ENCODE results near the gene TLDC2.
"Not testable (repeated sequence)": the region's sequence is repeated elsewhere in the genome, so short reads cannot be mapped to it uniquely, and the experiment has no call there.

Gene TLDC2

GRCh38 chr20:36871640-36872570 lies 4.0 kb upstream of the TLDC2 start:
- DNase-seq, result no peak

GRCh38 chr20:36872852-36873251 lies 3.1 kb upstream of the TLDC2 start:
- DNase-seq, result no peak

GRCh38 chr20:36873498-36874189 lies 2.3 kb upstream of the TLDC2 start:
- no peak for DNase-seq

- not testable (repeated sequence) for DNase-seq
Observed at GRCh38 chr20:36875093-36875492, 845 bp upstream of the TLDC2 start.

- DNase-seq, result no peak
Observed at GRCh38 chr20:36876473-36876833, 515 bp downstream of the TLDC2 start.

- no peak for DNase-seq
Observed at GRCh38 chr20:36878941-36879340, 3.0 kb downstream of the TLDC2 start.

- DNase-seq, result no peak
Observed at GRCh38 chr20:36880741-36881250, 4.9 kb downstream of the TLDC2 start.

GRCh38 chr20:36881331-36881730 lies 5.4 kb downstream of the TLDC2 start:
- DNase-seq, result no peak

- no peak for DNase-seq
Observed at GRCh38 chr20:36881888-36882287, 6.0 kb downstream of the TLDC2 start.

- DNase-seq, result no peak
Observed at GRCh38 chr20:36883977-36884535, 8.1 kb downstream of the TLDC2 start.

- no peak for DNase-seq
Observed at GRCh38 chr20:36885356-36885755, 9.4 kb downstream of the TLDC2 start.

GRCh38 chr20:36886859-36887751 lies 11.2 kb downstream of the TLDC2 start:
- DNase-seq, result peak; percentile 71

- no peak for DNase-seq
Observed at GRCh38 chr20:36887752-36888090, 11.8 kb downstream of the TLDC2 start.

- DNase-seq, result no peak
Observed at GRCh38 chr20:36888880-36889516, 13.1 kb downstream of the TLDC2 start.

- no peak for DNase-seq
Observed at GRCh38 chr20:36890586-36890985, 14.6 kb downstream of the TLDC2 start.

- DNase-seq, result no peak
Observed at GRCh38 chr20:36891211-36891610, 15.3 kb downstream of the TLDC2 start.

- no peak for DNase-seq
Observed at GRCh38 chr20:36893801-36894200, 17.9 kb downstream of the TLDC2 start.

- DNase-seq, result no peak
Observed at GRCh38 chr20:36895036-36895435, 19.1 kb downstream of the TLDC2 start.

- no peak for DNase-seq
Observed at GRCh38 chr20:36904690-36905089, 28.8 kb downstream of the TLDC2 start.

- DNase-seq, result not testable (repeated sequence)
Observed at GRCh38 chr20:36905566-36905965, 29.6 kb downstream of the TLDC2 start.

- not testable (repeated sequence) for DNase-seq
Observed at GRCh38 chr20:36906086-36906485, 30.1 kb downstream of the TLDC2 start.

GRCh38 chr20:36908603-36909002 lies 32.7 kb downstream of the TLDC2 start:
- DNase-seq, result no peak

Data from DMS153 (cell line).